A549 (cell line): ENCODE results near the gene TAF1B.
"Not testable (repeated sequence)": the region's sequence is repeated elsewhere in the genome, so short reads cannot be mapped to it uniquely, and the experiment has no call there.

Experiments
- CTCF ChIP-seq: fragments of >200 bp; sonication (Bioruptor Twin); formaldehyde crosslinking; IDR thresholded peaks from 3 replicates; pipeline ENCODE4 v1.5.1; 2016
- E2F6 ChIP-seq: IDR thresholded peaks from 2 replicates; pipeline ENCODE4 v1.6.1; 2012; ENCODE audit warnings: low read depth, borderline replicate concordance
- EHMT2 ChIP-seq: fragments of 200-600 bp; sonication (generic); IDR thresholded peaks from 2 replicates; pipeline ENCODE4 v1.6.1; 2016; ENCODE audit warnings: antibody characterized with exemption, low read depth, mild to moderate bottlenecking, moderate library complexity
- EP300 ChIP-seq, 2 experiments: fragments of >200 bp; sonication (Bioruptor Twin); formaldehyde crosslinking; IDR thresholded peaks; 2 replicates in 1 of 2; 3 replicates in 1 of 2; pipeline ENCODE4 v1.6.1; 2016 to 2017
- HMGXB4 ChIP-seq: fragments of 250-450 bp; sonication (Bioruptor Pico); IDR thresholded peaks from 2 replicates; pipeline ENCODE4 v1.5.0; 2021; ENCODE audit warnings: mild to moderate bottlenecking, moderate library complexity, borderline replicate concordance
- MYC ChIP-seq: IDR thresholded peaks from 2 replicates; pipeline ENCODE4 v1.6.1; 2012; ENCODE audit warnings: mild to moderate bottlenecking, inconsistent platforms, low read length, improper control_type of control experiment, borderline replicate concordance
- PBX3 ChIP-seq: IDR thresholded peaks from 2 replicates; pipeline ENCODE4 v1.6.1; 2012
- PHF8 ChIP-seq: fragments of 200-600 bp; sonication (generic); IDR thresholded peaks from 2 replicates; pipeline ENCODE4 v1.6.1; 2016; ENCODE audit warnings: low read depth, mild to moderate bottlenecking, antibody characterized with exemption, moderate library complexity, borderline replicate concordance
- POLR2A ChIP-seq: IDR thresholded peaks from 2 replicates; pipeline ENCODE4 v1.6.1; 2012; ENCODE audit warnings: mild to moderate bottlenecking, low read length
- POLR2AphosphoS2 ChIP-seq: conservative IDR thresholded peaks from 2 replicates; pipeline ENCODE4 v1.6.1; 2012; ENCODE audit warnings: low read length, improper control_type of control experiment, inconsistent platforms
- SMC3 ChIP-seq: fragments of >200 bp; sonication (Bioruptor Twin); formaldehyde crosslinking; IDR thresholded peaks from 3 replicates; pipeline ENCODE4 v1.6.1; 2018; ENCODE audit warnings: inconsistent platforms

GRCh38 chr2:9860922-9861580, 17.8 kb downstream of the TAF1B start:
- not testable (repeated sequence) for TF ChIP-seq POLR2A; PHF8; POLR2AphosphoS2; CTCF; PBX3; MYC; EP300 (IDR thresholded peaks at IDR 0.05); SMC3; EHMT2; E2F6; HMGXB4 (CRISPR knock-in tag)
